GM21381 (cell line): ENCODE measurements around the gene CTIF.

Experiments
- ATAC-seq: cut with Tn5 transposase; IDR thresholded peaks from one replicate; pipeline ENCODE4 v1.9.1; 2021; ENCODE audit warnings: mild to moderate bottlenecking, moderate library complexity; ENCODE audit not compliant: unreplicated experiment

Gene CTIF

DNA sequence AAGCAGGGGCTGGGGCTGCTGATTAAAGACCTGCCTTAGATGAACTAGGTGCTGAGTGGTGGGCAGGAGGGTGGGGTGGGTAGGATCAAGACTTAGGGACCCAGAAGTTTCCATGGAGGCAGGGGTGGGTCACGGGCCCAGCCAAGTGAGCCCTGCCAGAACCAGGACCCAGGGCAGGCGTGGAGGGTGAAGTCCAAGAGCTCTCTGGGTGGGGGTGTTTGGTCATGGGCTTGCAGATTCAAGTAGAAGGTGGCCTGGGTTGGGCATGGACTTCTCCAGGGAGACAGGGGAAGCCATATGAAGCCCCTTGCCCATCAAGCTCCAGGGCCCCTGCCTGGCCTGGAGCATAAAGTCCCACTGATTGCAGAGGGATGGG is 243.1 kb downstream of the CTIF start:
- ATAC-seq, result no peak

DNA sequence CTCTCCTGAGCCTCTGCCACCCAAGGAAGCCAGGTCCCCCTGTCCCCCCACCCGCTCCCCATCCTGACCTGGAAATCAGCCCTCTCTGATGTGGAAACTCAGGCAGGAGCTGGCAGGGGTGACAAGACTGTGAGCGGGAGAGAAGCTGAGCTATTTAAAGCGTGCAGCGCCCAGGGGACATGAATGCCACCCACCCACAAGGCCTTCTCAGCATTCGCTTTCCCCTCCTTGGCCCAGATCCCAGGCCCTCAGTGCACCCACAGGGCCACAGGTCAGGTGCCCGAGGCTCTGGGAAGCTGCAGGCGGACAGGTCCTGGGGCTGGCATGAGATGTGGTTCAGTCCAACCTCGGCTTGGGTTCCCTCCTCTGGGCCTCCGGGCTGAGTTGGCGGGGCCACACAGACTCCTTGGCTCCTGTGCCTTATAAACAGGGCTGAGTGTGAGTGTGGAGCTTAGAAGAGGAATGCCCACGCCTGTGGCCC is 243.6 kb downstream of the CTIF start:
- no peak for ATAC-seq

DNA sequence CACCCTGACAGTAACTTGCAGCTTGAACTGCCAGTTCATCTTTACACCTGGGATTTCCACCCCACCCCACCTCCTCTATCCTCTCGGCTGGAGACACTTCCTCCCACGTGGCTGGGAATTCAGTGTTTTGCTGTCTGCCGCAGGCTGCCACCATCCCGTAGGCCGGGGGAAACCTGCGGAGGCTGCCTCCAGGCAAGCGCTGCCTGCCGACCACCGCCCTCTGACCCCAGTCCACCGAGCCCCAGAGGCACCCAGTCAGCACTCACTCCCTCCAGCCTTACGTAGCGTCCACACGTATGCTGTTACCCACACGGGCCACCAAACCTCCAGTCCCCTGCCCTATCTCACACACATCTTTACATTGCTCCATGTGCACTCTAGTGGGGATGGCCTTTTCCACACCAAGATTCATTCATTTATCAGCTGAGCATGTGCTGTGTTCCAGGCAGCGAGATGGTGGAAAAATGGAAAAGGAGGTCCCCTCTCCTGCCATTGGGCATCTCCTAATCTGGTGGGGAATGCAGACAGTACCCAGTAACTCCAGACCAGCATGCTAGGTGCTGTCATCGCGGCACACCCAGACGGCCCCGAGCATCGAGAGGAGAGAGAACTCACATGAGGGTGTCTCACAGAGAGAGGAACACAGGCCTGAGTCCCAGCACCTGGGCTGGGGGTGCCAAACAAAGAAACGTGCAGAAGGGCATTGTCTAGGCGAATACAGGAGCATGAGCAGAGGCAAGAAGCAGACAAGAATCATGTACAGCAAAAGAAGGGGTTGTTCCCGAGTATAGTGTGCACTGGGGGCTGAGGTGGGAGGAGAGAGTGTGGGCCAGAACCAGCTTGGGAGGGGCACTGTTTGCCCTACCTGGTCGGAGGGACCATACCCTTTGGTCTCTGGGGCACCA is 245.0 kb downstream of the CTIF start:
- ATAC-seq, result no peak

DNA sequence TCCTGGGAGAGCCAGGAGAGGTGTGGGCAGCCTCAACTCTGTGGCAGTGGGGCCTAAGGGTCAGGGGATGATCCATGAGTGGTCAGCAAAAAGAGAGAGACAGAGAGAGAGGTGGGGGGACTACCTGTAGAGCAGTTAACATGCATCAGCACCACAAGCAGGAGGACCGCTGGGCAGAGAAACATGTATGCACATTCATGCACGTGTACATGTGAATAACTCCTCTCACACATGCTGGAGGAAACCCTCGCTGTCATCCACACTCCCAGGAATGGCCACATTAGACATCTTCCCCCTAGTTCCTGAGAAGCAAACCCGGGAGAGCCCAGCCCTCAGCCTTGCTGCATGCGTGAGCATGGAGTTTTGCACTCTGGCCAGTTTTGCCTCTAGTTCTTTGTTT is 245.8 kb downstream of the CTIF start:
- peak; percentile 23 for ATAC-seq

DNA sequence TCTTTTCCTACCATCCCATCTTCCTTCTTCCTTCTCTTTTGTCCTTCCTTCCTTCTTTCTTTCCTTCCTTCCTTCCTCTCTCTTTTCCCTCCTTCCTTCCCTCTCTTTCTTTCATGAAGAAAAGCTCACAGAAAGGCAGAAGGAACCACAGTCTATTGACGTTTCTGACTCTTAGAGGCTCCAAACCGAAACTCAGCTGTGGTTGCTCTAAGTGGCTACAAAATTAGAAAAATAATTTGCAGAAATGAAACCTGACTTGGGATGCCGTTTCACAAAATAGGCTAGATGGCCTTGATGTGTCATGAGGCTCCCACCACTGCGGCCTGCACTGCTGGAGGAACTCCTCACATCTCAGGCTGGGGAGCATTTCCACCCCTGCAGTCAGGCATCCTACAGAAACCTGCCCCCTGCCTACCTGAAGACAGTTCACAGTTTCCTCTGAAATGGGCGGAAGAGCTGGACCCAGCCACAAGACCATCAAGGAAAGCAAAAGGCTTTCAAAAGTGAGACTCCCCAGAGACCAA is 246.3 kb downstream of the CTIF start:
- ATAC-seq, result peak; percentile 88

DNA sequence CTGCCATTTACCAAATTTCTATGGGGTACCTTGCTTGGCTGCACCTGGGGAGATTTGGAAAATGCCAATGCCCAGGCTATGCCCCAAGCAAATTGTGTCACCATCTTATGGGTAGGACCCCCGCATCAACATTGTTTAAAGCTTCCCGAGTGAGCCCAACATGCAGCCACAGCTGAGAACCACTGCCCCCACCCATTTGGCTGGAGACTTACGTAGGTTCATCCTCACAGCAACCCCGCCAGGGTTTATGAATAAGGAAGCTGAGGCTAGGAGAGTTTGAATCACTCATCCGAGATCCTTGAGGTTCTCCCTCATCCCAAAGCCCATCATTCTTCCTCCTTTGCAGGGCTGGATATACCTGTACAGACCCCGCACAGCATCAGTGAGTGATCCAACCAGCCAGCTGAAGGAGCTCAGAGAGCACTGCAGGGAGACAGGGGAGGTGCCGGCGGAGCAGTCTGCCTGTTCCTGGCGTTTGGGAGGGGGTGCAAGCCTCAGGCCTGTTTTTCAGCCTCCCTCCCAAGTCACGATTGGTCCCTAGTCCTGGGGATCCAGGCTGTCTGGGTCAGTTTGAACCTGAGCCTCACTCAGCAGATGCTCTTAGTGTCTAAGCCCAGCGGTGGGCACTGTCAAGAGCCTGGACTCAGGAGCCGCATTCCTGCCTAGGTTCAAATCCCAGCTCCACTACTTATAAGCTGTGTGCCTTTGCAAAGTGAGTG is 247.1 kb downstream of the CTIF start:
- no peak for ATAC-seq

DNA sequence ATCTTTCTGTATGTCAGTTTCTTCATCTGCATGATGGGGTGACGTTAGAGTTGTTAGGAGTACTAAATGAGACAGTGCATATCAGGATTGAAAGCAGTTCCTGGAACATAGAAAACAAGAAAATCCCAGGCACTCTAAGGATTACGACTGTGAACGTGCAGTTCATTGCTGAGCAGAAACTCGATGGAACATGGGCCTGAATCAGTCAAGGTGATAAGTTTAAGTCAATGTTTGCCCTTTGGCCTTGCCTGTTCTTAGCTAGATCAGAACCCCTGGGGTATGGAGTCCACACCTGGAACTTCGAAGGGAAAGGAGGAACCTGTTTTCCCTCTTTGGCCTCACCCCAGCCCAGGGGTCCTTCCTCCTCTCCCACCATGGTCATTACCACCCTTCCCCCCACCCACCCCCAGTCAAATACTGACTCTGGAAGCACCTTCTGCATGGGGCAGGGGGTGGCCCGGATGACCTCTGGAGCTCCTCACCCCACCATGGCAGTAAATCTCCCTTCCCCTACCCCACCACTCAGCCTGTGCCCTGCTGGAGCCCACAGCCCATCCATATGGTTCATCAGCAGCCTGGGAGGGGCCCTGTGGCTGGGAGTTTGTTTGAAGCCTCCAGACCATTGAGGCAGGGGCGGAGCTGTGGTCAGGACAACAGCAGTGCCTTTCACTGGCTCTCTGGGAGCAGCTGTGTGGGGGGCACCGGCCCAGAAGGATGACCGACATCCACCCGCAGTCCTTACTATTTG is 247.8 kb downstream of the CTIF start:
- ATAC-seq, result no peak

DNA sequence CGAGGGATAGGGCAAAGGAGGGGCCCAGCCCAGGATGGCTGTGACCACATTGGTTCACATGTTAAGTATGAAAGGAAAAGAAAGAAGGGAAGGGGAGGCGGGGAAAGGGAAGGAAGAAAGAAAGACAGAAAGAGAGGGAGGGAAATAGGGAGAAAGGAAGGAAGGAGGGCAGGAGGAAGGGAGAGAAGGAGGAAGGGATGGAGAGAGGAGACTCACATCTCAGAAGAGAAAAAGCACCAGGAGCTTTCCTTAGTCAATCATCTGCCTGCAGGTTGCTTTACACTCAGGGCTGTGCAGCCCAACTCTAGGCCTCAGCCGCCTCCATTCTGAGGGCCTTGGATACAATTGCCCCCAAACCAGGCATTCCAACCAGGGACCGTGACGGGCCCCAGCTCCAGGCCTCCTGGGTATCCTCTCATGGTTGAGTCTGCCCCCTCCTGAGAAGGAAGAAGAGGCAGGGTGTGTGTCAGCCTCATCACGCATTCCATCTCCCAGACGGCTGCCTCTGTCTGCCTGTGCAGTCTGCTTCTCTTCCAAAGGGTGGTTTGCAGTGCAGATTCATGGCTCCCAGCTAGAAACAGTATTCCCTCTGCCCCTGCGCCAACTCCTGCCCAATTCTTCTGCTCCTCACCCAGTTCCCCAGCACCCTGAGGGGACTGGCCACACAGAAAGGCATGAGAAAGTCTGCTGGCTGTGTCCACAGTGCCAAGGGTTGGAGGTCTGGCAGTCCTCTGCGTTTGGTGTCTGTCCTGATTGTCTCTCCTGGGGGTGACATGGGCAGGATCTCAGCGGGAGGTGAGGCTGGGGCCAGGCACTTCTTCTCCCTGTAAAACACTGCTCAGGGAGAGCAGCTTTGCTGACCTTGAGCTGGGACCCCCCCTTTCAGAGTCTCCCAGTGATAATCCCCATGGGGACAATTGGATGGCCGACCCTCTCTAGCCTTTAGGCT is 248.6 kb downstream of the CTIF start:
- no peak for ATAC-seq

DNA sequence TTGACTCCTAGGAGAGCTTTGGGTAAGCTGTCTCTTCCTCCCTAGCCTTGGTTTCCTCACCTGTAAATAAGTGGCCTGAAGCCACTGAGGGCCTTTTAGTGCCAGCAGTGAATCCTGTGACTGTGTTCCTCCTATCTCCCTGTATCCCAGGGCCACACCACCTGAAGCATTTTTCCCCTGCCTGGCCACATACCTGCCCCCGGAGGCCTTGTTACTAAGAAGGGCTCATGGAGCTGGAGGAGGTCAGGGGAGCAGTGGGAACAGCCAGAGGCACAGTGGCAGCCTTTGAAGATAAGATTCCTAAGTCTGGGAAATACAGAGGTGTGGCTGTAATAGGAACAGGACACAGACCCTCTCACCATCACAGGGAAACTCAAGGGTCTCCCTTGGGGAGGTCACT is 249.5 kb downstream of the CTIF start:
- no peak for ATAC-seq

DNA sequence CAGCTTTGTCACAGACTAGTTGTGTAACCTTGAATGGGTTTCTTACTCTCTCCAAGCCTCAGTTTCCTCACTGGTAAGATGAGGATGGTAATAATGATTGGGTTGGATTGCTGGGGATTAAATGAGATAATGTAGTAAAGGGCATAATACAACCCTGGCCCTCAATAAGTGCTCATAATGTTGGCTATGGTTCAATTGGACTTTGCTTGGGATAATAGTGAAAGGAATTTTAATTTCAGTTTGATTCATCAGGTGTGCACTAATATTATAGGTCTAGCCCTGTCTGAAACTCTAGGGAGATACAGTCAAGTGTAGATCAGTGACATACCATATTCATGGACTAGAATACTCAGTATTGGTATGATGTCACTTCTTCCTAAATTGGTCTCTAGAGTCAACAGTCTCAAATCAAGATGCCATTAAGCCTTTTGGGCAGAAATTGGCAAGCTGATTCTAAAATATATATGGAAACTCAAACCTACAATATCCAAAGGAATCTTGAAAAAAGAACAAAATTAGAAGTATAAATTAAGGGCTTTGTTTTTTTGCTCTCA is 250.5 kb downstream of the CTIF start:
- no peak for ATAC-seq

DNA sequence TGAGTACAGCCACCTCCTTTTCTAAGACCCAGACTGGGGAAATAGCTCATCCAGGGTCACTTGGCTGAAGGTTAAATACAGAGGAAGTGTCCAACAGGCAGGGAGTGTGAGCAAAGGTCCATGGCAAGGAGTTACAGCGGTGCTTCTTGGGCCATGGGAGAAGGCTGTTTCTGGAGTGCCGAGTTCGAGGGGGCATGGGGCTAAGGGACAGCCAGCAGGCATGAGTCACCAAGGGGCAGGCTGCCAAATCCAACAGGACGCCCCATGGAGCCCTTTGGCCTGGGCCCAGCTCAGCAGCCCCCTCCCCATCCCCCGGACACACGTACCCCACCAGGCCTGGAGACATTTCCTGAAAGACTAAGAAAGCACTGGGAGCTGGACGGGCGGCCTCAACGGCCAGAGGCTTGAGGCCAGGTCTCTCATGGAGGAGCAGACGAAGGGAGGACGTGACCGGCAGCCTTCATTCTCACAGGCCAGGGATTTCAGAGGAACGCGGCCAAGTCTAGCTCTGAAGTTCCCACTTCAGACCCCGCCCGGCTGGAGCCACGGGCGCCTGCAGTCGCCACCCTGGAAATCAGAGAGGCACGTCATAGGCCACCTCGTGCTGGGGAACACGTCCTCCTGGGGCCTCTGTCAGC is 251.5 kb downstream of the CTIF start:
- ATAC-seq, result no peak

DNA sequence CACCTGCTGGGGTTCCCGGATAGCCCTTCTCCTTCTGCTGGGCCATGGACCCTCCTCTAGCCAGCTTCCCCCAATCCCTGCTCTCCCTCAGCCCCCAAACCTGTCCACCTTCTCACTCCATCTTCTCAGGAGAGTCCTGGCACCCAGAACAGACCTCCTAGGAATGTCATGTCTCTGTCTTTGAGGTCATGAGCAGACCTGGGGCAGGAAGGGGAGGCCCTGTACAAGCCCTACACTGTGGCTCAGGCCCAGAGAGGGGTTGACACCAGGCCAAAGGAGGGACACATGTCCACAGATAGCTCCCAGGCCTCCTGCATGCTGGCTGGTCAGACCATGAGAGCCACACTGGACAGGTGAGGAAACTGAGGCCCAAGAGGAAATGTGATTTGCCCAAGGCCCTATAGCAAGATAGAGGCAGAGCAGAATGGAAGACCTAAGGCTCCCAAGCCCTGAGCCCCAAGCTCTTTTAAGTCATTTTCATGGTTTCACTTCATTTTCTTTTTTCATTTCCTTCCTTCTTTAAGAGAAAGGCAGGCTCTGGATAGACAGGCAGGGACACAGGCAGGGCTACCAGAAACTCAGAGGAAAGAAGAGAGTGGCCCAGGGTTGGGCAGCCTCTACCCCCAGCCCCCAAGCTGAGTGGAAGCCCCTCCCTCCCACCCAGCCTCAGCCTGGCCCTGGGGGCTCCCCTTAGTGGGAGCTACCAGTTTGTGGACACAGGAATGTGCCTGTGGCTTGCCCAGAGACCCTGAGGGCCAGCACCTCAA is 252.2 kb downstream of the CTIF start:
- no peak for ATAC-seq

DNA sequence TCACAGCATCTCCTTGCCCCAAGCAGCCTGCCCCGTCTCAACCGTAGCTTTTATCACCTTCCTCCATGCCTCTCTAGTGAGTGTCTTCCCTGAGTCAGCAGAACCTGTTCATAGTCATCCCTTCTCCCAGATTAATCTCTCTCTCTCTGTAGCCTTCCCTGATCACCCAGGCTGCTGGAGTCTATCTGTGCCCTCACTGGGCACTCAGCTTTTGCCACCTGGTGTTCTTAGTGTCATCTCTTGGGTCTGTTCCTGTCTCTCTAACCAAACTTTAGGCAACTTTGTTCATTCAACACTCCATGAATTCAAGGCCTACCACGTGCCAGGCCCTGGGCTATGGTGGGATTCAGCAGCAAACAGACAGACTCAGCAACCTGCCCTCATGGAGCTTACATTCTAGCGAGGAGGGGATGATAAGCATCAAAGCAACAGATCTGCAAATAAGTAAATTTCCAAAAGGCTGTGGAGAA is 252.8 kb downstream of the CTIF start:
- no peak for ATAC-seq

DNA sequence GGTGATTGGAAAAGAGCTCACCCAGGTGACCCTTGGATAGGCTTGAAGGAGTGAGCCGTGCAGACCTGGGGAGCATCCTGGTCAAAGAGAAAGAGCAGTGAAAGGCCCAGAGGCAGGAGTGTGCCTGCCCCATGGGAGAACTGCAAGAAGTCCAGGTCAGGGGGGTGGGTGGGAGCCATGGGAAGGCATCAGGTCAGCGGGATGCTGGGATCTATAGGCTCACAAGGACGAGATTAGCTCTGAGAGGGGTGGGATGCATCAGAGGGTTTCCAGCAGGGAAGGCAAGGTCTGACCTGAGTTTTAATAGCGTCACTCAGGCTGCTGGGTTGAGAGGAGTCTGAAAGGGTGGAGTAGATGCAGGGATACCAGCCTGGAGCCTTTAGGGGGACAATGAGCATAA is 253.3 kb downstream of the CTIF start:
- no peak for ATAC-seq

DNA sequence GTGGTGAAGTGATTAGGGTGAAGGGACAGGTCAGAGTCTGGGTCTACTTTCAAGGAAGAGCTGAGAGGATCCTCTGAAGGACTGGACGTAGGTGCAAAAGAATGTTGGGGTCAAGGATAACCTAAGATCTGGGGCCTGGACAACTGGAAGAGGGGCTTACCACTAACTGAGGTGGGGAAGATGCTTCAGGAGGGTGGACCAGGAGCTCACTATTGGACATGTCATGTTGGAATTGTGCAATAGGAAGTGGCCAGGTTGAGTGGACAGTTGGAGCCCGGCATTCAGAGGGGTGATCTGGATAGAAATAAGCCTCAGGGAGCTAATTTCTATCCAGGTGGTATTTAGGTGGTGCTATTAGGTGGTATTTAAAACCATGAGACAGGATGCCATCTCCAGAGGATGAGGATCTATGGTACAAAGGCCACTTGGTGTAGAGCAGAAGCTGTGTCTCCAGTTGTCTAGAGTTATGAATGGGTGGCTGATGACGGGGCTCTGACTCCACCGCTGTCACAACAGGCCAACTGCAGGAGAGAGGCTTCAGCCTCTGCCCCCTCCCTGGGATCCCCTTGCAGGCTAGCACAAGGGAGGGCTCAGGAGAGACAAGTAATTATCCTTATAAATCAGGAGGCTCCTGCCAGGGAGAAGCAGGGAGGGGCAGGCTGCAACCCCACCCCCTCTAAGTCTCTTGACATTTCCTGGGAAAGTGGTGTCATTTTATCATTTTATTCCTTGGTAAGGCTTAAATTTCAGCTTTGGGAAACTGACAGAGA is 254.0 kb downstream of the CTIF start:
- no peak for ATAC-seq

DNA sequence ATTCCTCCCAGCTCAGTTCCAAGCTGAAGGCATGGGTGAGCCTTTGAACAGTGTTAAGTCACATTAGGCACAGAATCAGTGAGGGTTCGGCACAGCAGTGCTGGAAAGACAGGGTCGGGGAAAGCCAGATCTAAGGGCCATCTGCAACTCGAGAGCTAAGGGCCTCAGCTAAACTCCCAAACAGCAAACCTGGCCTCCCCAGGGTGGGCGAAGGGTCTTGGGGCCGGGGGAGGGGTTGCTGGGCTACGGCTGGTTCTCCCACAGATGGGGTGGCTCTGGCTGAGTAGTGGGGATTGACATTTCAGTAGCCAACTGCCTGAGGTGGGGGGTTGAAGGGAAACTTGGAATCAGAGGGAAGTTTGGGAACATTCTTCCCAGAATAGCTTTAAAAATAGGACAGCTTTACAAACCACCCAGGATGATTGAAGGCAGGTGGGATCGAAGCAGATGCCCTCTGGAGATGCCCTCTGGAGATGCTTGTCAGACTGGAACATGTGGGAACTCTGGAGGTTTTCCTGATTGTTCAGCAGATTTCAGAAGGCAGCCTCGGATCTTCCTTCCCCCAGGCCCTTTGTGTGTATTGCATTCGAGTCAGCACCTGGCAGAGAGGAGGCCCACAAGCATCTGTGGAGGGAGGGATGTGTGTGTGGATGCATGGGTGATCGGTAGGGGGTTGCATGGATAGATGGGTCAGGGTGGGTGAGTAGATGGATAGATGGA is 255.6 kb downstream of the CTIF start:
- no peak for ATAC-seq

DNA sequence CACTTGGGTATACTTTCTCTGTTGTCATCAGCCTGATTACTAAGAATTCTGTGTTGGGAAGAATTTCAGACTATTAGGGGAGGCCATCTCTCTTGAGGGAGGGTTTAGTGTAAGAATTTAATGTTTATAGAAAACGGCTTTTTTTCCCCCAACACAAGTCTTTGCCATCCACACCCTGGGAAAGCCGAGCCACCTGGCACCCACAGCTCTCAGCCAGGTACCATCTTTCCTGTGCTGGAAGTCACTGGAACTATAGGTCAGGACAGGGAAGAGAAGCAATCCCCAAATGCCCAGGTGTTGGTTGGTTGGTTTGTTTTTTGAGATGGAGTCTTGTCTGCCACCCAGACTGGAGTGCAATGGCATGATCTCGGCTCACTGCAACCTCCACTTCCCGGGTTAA is 256.9 kb downstream of the CTIF start:
- no peak for ATAC-seq
